ENCODE measurements around the gene HUWE1. TPM values are rescaled to one million over a fixed set of nuclear protein-coding genes. Genes with fewer than 3 reads are reported as not detected.

Gene HUWE1
- total RNA-seq, 1 experiment from 2014 or later, result 274 TPM

DNA sequence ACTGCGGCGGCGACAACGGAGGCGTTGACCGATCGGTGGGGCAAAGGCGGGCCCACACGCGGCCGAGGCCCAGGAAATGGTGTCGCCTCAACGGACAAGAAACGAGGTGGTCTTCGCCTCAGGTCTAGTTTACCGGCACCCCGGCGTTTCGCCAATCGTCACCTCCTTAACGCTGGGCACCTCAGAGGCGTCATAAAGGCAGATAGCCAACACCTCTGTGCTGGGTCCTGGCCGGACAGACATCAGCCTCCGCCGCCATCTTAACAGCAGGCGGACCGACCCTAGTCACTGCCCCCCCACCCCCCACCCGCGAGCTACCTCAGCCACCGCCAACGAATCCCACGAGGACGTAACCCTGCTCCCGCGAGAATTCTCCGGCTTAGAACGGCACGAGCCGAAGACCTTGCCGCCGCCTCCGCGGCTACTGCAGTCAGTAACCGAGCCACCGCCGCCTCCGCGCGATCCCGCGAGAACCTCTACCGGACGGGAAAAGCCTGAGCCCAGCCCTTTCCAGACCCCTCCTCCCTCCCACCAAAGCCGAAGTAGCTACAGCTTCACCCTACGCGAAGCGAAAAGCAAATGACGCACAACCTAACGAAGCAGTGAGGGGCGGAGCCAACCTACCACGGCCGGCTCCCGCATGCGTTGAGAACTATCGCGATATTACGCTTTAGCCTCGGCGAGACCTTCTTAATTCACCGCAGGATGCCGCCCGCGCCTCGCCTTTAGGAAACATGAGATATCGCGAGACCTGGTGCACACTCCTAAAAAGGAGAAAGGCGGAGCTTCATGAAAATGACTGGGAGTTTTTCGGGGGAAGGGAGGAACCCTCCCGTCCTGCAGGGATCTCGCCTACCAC lies 2.7 kb downstream of the HUWE1 start:
- intact Hi-C loops (cut with micrococcal nuclease), result loop anchor here (1.0 to 2.0 kb wide), 2 partner anchors 43 to 148 kb away; no protein-coding TSS in a partner anchor
- Mint-ChIP-seq H3K36me3 (ENCODE audit: insufficient read depth, unreplicated experiment) (peaks cover 31% of the 10 kb centered on the region), H3K4me1 (ENCODE audit: insufficient read depth, unreplicated experiment) (peaks cover 6% of the 10 kb centered on the region), H3K4me3 (ENCODE audit: unreplicated experiment) (peak overlapping the region; percentile 71), H3K27ac (ENCODE audit: low read depth, unreplicated experiment) (peak overlapping the region; percentile 73), H3K9me3 (ENCODE audit: unreplicated experiment) (no peaks in the 10 kb centered on the region), H3K27me3 (ENCODE audit: insufficient read depth, unreplicated experiment) (peaks cover 37% of the 10 kb centered on the region)
- ChIA-PET POLR2A (interaction anchor here (0.5 to 2.6 kb wide), 23 partner anchors 12 to 497 kb away, joined by 3 to 16 read pairs (median 4); partner anchors contain the start of gene PHF8), CTCF (interaction anchor here (0.8 to 1.1 kb wide), 2 partner anchors 14 to 148 kb away, joined by 3 read pairs; no protein-coding TSS in a partner anchor)
- BruUV-seq (replicated peaks), result TSS peak; percentile 71
- TF ChIP-seq, protein P1, sequence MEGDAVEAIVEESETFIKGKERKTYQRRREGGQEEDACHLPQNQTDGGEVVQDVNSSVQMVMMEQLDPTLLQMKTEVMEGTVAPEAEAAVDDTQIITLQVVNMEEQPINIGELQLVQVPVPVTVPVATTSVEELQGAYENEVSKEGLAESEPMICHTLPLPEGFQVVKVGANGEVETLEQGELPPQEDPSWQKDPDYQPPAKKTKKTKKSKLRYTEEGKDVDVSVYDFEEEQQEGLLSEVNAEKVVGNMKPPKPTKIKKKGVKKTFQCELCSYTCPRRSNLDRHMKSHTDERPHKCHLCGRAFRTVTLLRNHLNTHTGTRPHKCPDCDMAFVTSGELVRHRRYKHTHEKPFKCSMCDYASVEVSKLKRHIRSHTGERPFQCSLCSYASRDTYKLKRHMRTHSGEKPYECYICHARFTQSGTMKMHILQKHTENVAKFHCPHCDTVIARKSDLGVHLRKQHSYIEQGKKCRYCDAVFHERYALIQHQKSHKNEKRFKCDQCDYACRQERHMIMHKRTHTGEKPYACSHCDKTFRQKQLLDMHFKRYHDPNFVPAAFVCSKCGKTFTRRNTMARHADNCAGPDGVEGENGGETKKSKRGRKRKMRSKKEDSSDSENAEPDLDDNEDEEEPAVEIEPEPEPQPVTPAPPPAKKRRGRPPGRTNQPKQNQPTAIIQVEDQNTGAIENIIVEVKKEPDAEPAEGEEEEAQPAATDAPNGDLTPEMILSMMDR (IDR thresholded peaks at IDR 0.05; ENCODE audit: unreplicated experiment), result no peak
- peak; percentile 97 for DNase-seq (ENCODE audit: unreplicated experiment)

DNA sequence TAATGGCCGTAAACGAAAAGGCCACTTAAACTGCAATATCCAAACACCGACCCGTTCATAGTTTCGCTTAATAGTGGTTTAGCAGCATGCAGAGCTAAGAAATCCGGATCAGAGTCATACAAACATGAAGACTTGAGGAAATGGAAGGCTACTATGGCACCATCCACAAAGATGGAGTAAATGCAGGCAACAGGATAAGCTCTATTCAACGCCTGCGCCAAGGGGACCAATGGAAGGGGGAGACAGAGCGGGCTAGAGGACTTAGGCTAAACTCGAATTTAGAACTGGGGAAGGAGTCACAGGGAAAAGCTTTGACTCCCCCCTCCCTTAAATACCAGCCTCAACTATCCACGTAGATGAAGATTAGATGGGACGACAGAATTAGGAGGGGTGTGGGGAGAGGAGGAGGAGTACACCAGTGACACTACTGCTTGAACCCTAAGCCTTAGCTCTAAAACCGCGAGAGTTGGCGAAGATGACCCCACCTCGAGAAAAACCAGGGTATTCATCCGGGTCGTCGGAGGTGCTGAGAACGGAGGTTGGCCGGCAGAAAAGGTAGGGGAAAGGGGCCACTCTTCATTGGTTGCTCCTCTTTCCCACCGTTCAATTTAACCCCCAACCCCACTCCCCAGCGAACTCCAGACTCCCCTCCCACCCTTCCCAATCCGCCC lies 3.5 kb downstream of the HUWE1 start:
- intact Hi-C loops (cut with micrococcal nuclease), result no loop called here
- Mint-ChIP-seq H3K4me1 (ENCODE audit: insufficient read depth, unreplicated experiment) (peaks cover 6% of the 10 kb centered on the region), H3K27me3 (ENCODE audit: insufficient read depth, unreplicated experiment) (peaks cover 39% of the 10 kb centered on the region), H3K4me3 (ENCODE audit: unreplicated experiment) (peak overlapping the region; percentile 71), H3K27ac (ENCODE audit: low read depth, unreplicated experiment) (peak overlapping the region; percentile 73), H3K9me3 (ENCODE audit: unreplicated experiment) (no peaks in the 10 kb centered on the region), H3K36me3 (ENCODE audit: insufficient read depth, unreplicated experiment) (peaks cover 39% of the 10 kb centered on the region)
- DNase-seq (ENCODE audit: unreplicated experiment), result peak; percentile 50
- TSS peak; percentile 20 for BruUV-seq (replicated peaks)
- POLR2A ChIA-PET, result interaction anchor here (0.5 to 2.6 kb wide), 20 partner anchors 9 to 1868 kb away, joined by 3 to 16 read pairs (median 4); no protein-coding TSS in a partner anchor
- CTCF ChIA-PET, result no interaction called here
- TF ChIP-seq, protein P1 (IDR thresholded peaks at IDR 0.05; ENCODE audit: unreplicated experiment), result no peak

DNA sequence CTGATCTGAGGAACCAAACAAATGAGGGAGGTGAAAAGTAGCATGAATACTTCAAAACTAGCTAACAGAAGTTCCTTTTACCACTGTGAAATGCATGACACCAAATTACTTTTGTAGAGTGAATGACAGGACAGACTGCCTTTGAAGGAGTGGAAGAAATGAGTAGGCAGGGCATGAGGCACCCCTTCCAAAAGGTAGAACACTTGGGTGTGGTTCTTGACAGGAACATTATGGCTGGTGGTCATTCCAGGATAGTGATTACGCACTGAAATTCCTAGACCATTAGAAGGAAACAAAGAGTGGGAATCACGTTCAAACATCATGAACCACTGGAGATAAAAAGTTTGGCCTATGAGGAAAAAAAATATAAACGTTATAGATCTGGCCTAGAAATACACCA lies 4.9 kb downstream of the HUWE1 start:
- DNase-seq (ENCODE audit: unreplicated experiment), result peak; percentile 15
- intact Hi-C loops (cut with micrococcal nuclease), result no loop called here
- H3K9me3 Mint-ChIP-seq (ENCODE audit: unreplicated experiment), result no peaks in the 10 kb centered on the region
- H3K4me1 Mint-ChIP-seq (ENCODE audit: insufficient read depth, unreplicated experiment), result peaks cover 6% of the 10 kb centered on the region
- peak overlapping the region; percentile 2 for H3K27ac Mint-ChIP-seq (ENCODE audit: low read depth, unreplicated experiment)
- ChIA-PET POLR2A (interaction anchor here (0.6 to 1.8 kb wide), 9 partner anchors 10 to 597 kb away, joined by 3 to 6 read pairs (median 4); no protein-coding TSS in a partner anchor), CTCF (no interaction called here)
- peak overlapping the region; percentile 71 for H3K4me3 Mint-ChIP-seq (ENCODE audit: unreplicated experiment)
- peaks cover 49% of the 10 kb centered on the region for H3K27me3 Mint-ChIP-seq (ENCODE audit: insufficient read depth, unreplicated experiment)
- TF ChIP-seq, protein P1 (IDR thresholded peaks at IDR 0.05; ENCODE audit: unreplicated experiment), result no peak
- H3K36me3 Mint-ChIP-seq (ENCODE audit: insufficient read depth, unreplicated experiment), result peaks cover 49% of the 10 kb centered on the region
- no TSS peak for BruUV-seq (replicated peaks)

DNA sequence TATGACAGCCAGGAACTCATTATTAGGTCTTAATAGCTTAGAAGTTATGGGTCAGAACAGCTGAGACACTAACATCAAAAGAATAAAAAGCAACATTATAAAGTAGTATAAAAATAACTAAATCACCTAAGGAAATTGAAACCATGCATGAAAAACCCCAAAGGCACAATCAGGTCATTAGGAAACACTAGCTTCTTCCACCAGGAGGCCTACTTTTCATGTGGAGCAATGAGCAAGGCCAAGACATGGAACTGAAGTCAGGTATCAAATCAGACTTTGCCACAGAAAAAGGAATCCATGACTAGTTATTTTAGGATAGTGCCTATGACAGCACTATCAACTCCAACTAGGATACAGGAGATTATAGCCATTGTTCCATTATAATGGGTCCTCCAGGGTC lies 7.9 kb downstream of the HUWE1 start:
- no peak overlapping the region for H3K4me3 Mint-ChIP-seq (ENCODE audit: unreplicated experiment)
- no TSS peak for BruUV-seq (replicated peaks)
- peaks cover 74% of the 10 kb centered on the region for H3K27me3 Mint-ChIP-seq (ENCODE audit: insufficient read depth, unreplicated experiment)
- ChIA-PET CTCF (interaction anchor here (0.7 to 0.8 kb wide), 2 partner anchors 52 to 155 kb away, joined by 3 read pairs; no protein-coding TSS in a partner anchor), POLR2A (interaction anchor here (1.1 kb wide), 1 partner anchor 9 kb away, joined by 4 read pairs; no protein-coding TSS in a partner anchor)
- intact Hi-C loops (cut with micrococcal nuclease), result loop anchor here (2.0 kb wide), 1 partner anchor 154 kb away; no protein-coding TSS in a partner anchor
- no peaks in the 10 kb centered on the region for H3K9me3 Mint-ChIP-seq (ENCODE audit: unreplicated experiment)
- TF ChIP-seq, protein P1 (IDR thresholded peaks at IDR 0.05; ENCODE audit: unreplicated experiment), result no peak
- peaks cover 6% of the 10 kb centered on the region for H3K4me1 Mint-ChIP-seq (ENCODE audit: insufficient read depth, unreplicated experiment)
- DNase-seq (ENCODE audit: unreplicated experiment), result peak; percentile 40
- peaks cover 73% of the 10 kb centered on the region for H3K36me3 Mint-ChIP-seq (ENCODE audit: insufficient read depth, unreplicated experiment)
- no peak overlapping the region for H3K27ac Mint-ChIP-seq (ENCODE audit: low read depth, unreplicated experiment)

All from MCF 10A (cell line).